CD4-positive, alpha-beta T cell treated with Interleukin-17A for 1 hour (primary cell): ENCODE data around the gene TNFRSF13B.
"Not testable (repeated sequence)": the region's sequence is repeated elsewhere in the genome, so short reads cannot be mapped to it uniquely, and the experiment has no call there.

ENCODE experiments used
- DNase-seq: peaks from one replicate; pipeline ENCODE4 v3.0.0-alpha.2; 2020

Gene TNFRSF13B

GRCh38 chr17:17004997-17005614 is 33.2 kb upstream of the TNFRSF13B start:
- DNase-seq: not testable (repeated sequence)

DNA sequence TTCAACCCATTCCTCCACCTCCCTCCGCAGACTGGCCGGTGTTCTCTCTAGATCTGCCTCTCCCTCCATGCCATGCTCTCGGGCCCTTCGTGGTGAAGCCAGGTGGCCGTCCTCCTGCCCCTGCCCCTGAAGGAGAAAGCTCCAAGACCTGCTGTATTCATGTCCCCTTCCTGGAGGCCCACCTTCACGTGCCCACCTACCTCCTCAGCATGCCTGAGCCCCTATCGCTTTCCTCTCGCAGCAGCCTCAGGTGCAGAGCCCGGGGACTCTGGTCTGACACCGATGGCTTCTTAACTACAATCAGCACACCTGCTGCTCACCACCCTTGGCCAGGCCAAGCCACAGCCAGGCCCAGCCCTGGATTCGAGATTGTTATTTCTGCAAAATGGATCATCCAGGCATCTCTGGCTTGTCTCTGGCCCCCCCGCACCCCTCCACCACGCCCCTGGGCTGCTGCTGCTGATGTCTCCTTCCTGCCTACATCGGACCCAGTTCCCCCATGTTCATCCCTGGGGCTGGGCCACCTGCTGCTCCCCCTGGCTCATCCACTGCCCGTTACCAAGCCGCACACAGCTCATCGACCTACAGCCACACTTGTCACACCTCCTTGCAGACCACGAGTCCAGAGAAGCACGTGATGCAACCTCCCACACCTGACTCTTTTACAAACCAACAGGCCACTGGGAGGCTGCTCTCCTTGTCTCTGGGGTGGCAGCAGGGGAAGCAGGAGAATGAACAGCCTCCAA is 32.5 kb upstream of the TNFRSF13B start:
- no peak for DNase-seq

DNA sequence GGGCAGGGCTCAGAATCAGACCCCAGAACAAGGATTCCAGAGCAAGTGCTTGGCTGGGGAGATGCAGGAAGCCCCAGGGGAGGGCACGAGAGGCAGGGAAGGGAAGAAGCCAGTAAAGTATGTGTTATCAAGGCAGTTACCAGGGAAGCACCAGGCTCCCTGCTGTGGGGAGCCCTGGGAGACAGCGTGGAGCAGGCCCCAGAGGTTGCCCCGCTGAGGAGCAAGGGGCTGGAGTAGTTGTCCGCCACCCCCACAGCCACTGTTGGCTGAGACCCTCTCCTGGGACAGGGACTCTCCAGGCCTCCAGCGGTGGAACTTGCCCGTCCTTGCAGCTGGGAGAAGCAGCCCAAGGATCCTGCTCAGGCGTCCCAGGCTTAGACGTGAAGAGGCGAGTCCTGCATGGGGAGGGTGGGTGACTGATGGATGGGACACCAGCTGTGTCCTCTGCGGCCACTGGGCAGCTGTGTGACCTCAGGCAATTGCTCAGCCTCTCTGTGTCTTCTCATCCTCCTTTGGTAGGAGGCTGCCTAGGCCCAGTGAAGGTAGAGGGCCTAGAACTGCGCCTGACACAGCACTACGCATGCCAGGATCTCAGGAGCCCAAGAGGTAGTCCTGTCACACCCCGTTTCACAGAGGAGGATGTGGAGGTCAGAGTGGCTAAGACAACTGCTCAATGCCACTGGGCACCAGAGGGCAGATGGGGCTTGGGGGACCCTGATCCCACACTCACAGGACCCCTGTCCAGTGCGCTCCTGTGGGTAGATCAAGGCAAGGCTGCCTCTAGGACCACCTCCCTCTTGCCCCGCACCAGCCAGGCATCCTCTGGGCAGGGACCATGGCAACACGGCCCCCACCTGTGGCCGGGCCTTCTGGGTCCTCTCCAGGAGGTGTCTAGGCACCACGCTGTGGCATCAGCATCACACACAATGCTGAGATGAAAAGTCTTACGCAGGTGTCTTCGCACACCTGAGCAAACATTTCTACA is 31.1 kb upstream of the TNFRSF13B start:
- DNase-seq: not testable (repeated sequence)

- DNase-seq: peak; percentile 77
Observed at GRCh38 chr17:17001874-17002520, 30.1 kb upstream of the TNFRSF13B start.

DNA sequence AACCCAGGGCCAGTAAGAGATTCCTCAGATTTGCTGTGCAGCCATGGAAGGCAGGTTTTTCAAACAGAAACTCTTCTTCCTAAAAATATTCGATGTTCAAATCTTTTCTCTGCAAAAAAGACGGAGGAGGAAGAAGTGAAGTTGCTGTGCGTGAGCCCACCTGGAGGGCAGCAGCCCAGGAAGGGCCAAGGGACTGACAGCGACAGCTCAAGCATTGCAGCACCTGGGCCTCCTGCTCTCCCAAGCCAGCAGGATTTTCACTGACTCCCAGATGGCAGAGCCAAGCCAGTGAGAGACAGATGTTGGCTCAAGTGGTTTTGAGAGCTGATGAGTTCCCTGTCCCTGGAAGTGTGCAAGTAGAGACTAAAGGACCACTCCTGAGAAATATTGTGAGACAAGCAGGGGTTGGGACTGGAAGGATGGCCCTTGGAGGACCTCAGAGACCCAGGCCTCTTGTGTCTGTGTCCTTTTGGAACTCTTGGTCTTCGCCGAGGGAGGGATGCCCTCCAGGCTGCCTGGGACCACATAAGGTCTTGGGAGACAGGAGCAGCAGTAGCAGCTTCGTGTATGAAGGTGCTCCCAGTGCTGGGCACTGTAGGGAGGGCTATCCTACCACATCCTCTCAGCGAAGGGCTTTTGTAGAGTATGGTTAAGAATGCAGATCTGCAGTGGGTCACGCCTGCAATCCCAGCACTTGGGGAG is 29.3 kb upstream of the TNFRSF13B start:
- no peak for DNase-seq

GRCh38 chr17:16999931-17000625 is 28.2 kb upstream of the TNFRSF13B start:
- DNase-seq: no peak

GRCh38 chr17:16997514-16998429 is 25.9 kb upstream of the TNFRSF13B start:
- DNase-seq: peak; percentile 86

GRCh38 chr17:16996726-16997125 is 24.8 kb upstream of the TNFRSF13B start:
- not testable (repeated sequence) for DNase-seq

DNA sequence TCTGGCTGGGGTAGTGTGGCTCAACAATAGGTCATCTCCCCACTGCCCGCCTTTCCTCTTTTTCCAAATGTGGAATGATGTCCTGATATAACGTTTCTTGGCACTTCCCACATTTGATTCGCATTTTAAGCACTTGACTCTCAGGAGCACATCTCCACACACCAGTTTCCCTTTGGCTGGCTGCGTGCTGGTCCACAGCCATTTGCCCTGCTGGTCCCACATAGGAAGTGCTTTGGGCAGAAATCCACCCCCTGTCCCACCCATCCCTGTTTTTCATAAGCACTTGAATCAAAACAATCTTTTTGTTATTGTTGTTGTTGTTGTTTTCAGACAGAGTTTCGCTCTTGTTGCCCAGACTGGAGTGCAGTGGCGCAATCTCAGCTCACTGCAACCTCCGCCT is 24.0 kb upstream of the TNFRSF13B start:
- DNase-seq: no peak

GRCh38 chr17:16994631-16995030 is 22.7 kb upstream of the TNFRSF13B start:
- no peak for DNase-seq

DNA sequence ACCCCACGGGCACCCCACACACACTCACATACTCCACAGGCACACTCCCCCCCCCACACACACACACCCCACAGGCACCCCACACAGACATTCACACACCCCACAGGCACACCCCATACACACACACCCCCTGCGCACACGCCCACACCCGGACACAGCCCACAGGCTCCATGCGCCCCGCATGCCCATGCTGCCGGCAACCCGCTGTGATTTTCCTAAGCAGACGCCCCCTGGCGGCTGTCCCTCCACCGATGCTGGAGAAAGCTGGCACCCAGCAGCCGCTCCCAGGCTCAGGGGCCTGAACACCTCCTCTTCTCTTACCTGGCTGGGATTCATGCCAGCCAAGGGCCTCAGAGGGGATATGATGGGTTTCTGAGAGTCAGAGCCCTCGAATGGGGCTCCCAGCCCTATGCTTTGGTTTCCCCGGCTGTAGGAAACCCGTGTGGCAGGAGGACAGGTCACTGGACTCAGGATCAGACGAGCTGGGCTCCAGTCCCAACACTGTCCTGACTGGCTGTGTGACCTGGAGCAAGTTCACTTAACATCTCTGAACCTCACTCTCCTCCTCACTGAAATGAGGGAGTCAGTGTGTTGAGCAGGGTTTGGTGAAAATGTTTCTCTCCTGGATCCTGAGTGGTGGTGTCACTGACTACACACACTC is 19.6 kb upstream of the TNFRSF13B start:
- peak; percentile 80 for DNase-seq

GRCh38 chr17:16989953-16990860 is 18.3 kb upstream of the TNFRSF13B start:
- DNase-seq: no peak

GRCh38 chr17:16989230-16989952 is 17.5 kb upstream of the TNFRSF13B start:
- peak; percentile 44 for DNase-seq

- no peak for DNase-seq
Observed at GRCh38 chr17:16988749-16989229, 16.9 kb upstream of the TNFRSF13B start.

DNA sequence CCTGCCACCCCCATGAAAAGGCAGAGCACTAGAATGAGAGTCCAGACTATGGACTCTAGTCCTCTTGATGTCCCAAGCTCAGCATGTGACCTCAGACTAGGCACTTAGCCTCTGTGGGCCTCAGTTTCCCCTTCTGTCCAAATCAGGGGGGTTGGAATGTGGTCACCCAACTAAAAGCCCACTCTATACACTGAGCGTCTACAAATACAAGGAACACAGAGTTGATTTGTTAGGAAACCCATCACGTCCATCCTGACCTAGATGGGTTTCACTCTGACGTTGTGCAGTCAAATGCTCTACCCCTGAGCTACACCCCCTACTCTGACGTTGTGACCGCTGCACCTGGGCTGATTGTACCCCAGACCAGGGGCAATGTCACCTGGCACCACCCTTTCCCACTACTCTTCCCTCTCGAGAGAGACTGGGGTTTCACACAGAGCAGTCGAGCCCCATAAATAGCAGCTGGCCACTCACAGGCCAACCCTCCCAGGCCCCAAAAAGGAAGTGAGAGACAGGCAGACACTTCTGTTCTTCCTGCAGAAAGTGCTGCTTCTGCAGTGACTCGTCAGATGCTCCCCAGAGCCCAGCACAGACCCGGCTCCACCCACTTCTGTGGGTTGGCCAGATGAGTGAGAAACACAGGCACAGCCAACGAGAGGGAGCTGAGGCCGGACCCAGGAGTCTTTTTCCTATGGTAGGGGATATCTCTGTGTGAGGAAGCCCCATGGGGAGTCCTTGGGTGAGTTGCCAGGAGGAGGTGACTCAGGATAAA is 16.1 kb upstream of the TNFRSF13B start:
- peak; percentile 60 for DNase-seq

GRCh38 chr17:16987066-16987829 is 15.3 kb upstream of the TNFRSF13B start:
- DNase-seq: no peak
